ENCODE measurements around the gene FAM89B.

The FAM89B gene

DNA sequence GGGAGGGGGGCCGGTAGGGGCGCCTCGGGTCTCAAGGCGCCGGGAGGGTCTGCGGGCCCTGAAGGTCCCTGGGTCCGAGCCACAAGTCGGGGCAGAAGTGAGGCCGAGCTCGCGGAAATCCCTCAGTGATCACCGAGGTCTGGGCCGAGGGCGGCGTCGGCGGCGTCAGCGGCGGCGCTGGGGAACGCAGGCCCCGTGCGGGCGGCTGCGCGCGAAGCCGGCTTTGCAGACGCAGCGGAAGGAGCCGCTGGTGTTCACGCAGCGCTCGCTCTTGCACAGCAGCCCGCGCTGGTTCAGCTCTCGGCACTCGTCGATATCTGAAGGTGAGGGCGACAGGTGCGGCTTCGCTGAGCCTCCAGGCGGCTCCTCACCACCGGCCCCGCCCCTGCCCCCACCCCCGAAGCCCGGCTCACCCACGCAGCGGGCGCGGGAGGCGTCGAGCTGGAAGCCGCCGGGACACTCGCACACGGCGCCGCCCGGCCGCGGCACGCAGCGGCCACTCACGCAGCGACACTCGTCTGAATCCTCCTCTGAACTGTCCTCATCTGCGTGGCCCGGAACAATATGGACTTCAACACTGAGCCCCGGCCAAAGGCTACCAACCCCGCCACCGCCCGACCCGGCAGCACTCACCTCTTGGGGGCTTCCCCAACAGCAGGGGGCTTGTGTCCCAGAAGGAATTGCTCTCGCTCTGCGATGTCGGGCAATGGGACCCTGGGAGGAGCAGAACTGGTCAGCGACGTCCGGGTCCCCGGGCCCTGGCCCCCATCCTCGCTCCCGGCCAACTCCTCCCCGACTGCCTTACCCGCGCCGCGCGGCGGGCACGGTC is 33.2 kb upstream of the FAM89B start:
- DNase-seq (ENCODE audit: low spot score): no peak

DNA sequence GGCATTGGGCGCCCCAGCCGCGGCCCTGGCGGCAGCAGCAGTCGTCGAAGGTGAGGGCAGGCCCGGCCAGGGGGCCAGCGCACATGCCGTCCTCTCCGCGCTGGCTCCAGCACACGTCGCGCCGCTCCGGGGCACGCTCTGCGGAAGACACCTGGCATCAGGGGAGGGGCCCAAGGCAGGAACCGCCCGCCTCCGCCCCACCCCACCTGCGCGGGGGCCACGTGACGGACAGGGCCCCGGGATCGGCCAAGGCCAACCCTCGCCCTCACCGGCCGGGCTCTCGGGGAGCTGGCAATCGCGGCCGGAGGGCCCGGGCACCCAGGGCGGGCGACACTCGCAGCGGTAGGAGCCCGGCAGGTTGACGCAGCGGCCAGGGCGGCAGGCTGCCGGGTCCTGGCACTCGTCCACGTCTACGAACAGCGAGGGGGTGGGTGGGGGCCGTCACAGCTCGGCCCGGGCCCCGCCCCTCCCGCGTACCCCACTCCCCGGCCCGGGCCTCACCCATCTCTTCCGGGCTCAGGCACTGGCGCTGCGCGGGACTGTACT is 32.5 kb upstream of the FAM89B start:
- DNase-seq (ENCODE audit: low spot score): no peak

DNA sequence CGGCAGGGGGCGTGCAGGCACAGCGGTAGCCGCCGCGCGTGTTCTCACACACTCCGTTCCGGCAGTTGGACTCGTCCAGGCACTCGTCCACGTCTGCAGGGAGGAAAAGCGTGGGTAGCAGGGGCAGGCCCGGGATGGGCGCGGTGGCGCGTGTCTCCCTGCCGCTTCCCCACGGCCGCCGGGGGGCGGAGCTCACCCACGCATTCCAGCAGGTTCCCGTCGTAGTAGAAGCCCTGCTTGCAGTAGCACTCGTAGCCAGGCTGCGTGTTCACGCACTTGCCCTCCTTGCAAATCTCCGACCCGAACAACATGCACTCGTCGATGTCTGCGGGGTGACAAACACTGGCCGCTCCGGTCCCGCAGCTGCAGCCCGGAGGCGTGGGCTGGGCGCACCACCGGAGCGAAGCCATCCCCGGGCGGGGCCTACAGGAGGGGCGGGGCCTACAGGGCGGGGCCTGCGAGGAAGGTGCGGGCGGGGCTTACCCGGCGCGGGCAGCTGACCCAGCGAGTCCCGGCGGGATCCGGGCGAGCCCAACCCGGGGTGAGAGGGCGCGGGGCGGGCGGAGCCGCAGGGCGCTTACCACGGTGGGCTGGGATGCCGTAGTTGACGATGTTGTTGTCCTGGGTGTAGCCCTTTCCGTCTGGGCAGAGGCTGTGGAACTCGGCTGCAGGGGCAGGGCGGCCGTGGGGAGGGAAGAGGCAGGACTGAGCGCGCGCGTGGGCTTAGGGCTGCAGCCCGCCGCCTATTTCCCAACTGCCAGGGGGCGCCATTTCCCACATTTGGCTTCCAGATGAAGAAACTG is 31.8 kb upstream of the FAM89B start:
- peak; percentile 86 for DNase-seq (ENCODE audit: low spot score)

DNA sequence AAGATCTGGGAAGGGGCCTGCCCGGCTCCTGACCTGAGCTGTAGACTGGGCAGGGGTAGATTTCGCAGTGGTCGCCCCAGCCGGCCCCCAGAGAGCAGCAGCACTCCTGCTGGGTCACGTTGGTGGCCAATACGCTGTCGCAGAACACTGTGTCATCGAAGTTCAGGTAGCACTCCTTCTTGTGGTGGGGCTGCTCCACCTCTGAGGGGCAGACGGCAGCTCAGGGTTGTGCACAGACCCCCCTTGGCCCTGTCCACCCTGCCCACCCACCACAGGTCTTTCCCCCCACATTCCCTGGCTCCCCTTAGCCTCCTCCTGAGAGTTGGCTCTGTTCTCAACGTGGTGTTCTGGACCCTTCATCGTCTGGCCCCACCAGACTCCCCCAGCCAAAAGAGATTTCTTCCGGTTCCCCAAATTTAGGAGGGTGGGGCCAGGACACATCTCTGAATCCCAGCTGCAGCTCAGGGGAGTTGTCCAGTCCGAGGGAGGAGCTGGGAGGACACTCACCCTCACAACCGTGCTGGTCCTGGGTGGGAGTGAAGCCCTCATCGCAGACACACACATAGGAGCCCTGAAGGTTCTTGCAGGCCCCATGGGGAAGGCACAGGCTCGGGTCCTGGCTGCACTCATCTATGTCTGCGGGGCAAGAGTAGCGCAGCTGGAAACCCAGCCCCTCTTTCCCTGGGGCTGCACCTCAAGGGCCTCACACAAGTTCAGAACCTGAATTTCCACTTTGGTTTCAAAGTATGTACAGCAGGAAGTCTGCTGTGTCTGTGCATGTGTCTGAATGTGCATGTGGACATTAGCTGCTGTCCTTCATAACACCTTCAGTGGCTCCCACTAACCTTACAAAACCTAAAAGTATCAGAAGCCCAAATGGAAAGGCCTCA is 31.0 kb upstream of the FAM89B start:
- DNase-seq (ENCODE audit: low spot score): no peak

DNA sequence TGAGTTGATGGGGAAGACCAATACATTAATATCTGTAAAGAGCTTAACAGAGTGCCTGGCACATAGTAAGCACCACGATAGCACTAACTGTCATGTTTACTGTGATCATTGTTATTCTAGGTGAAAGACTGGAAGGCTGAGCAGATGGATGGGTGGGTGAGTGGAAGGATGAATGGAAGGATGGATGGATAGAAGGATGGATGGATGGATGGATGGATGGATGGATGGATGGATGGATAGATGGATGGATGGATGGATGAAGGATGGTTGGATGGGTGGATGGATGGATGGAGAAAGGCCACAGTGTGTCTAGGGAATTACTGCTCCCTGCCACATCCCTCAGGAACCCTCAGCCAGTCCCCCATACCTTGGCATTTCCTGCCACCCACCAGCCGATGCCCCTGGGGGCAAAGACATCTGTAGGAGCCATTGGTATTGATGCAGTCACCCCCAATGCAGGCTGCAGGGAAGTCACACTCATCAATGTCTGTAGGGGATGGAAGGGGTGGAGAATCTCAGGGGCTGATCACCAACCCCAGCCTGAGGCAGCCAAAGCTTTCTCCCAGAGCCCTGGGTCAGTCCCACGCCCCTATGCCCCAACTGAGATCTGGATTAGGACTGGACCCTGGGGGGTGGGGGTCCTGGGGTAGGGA is 29.5 kb upstream of the FAM89B start:
- no peak for DNase-seq (ENCODE audit: low spot score)

DNA sequence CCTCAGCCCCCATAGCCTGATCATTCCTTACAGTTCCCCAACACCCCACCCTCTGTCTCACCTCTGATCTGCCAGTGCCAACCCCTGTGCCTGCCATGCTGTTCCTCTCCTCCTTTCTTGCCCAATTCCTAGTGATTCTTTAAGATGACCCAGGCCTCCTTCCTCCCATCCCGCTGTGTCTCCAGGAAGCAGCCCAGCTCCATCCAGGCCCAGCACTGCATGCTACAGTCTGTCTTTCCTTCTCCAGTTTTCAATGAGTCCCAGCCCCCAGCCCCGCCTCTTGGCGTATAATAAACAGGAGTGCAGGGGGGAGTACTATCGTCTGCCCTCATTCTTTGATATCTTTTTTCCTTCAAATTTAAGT is 26.5 kb upstream of the FAM89B start:
- no peak for DNase-seq (ENCODE audit: low spot score)

DNA sequence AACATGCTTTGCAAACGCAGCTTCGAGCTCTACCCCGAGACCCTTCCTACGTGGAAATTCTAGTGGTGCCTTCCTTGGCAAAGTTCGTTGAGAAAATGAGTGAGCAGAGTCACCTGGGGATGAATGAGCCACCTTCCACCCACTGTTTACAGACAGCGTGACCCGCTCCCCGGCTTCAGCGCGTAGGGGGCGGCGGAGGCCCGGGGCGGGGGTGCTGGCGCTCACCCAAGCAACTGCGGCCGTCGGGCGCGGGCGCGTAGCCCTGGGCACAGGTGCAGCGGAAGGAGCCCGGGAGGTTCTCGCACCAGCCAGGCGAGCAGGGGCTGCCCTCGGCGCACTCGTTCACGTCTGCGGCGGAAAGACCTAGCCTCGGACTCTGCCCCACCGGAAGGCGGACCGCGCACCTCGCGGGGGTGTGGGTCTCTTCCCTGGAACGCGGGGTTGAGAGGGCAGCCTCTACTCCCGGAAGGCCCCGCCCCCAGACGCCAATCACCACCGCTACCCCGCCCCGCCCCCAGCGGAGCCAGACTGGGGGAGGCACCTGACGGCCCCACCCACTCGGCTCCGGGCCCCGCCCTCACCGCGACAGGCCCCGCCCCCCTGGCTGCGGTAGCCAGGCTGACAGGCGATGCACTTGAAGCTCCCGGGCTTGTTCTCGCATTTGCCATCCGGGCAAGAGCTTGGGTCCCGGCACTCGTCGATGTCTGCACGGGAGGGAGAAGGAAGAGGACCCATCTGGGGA is 25.9 kb upstream of the FAM89B start:
- DNase-seq (ENCODE audit: low spot score): no peak

DNA sequence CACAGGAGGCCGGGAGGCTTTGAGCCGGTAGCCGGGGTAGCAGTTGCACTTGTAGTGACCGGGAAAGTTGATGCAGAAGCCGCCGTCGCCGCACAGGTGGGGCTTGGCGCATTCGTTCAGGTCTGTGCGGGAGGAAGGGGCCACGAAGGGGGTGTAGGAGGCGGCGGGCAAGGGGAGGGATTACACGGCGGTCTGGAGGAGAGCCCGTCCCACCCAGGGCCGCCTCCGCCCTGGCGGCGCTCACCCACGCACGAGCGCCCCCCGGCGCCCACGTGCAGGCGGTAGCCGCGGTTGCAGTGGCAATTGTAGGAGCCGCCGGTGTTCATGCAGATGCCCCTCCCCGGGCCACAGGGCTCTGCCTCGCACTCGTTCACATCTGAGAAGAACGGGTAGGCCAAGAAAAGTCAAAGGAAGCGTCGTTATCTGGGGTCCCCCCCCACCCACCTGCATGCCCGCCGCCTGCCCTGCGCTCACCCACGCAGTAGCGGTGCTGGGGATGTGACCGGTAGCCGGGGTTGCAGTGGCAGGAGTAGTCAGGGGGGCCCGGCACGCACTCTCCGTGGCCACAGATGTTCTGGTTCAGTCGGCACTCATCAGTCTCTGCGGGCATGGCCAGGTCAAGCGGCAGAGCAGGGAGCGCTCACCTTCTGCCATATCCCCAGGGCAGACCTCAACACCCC is 24.8 kb upstream of the FAM89B start:
- no peak for DNase-seq (ENCODE audit: low spot score)

DNA sequence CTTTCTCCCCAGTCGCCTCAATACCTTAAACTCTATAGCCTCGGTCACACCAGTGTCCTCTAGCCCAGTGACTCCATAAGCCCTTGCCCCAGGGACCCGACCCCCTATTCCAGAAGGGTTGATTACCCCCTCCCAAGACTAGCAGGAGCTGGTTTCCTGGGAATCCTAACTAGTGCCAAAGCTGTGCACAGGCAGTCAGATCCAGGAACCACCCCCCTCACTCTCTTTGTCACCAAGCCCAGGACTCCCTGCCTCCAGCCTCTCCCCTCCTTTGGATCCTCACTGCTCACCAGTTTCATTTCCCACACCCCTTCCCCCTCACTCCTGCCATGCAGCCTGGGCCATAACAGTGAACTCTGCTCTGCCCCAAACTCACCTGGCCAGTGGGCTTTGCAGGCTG is 23.9 kb upstream of the FAM89B start:
- DNase-seq (ENCODE audit: low spot score): no peak

DNA sequence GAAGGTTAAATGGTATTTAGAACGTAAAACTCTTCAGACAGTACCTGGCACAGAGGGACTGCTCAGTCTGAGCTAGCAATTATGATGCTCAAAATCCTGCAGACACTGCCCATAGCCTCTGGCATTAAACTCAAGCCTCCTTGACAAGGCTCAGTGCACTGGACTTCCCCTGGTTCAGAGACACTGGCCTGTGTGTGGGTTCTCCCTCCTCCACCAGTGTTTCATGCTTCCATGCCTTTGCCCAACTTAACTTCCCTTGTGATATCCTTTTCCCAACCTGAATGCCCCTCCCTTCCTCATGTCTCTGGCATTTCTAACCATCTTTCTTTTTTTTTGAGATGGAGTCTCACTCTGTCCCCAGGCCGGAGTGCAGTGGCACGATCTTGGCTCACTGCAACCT is 23.2 kb upstream of the FAM89B start:
- no peak for DNase-seq (ENCODE audit: low spot score)

DNA sequence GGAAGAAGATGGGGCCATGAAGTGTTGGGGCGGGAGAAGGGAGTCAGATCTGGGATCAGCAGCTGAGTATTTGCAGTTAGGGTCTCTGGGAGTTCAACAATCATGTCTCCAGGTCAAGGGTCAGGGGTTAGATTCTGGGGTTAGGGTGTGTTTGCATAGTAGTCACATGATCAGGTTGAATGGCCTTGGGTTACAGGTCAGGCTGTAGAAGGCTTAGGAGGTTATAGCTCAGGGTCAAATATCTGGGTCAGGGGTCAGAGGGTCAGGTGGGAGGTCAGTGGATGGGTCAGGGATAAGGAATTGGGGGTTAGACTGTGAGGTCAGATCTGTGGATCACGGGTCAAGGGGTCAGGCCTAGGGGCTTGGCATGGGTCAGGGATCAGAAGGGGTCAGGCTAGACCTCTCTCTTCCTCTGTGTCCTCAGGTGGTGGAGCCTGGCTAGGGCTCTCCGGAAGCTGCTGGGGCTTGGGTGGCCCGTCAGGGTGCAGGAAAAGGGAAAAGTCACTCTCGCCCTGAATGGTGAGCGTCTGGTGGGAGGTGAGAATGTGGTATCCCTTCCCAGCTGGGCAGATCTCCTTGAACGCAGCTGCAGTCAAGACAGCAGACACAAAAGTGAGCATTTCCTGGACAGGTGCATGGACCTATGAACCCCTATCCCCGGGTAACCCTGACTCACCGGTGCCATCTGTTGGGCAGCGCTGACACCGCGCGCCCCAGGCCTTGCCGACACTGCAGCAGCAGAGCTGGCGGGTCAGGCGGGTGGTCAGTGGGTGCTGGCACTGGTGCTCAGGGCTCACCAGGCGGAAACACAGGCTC is 20.6 kb upstream of the FAM89B start:
- DNase-seq (ENCODE audit: low spot score): no peak

DNA sequence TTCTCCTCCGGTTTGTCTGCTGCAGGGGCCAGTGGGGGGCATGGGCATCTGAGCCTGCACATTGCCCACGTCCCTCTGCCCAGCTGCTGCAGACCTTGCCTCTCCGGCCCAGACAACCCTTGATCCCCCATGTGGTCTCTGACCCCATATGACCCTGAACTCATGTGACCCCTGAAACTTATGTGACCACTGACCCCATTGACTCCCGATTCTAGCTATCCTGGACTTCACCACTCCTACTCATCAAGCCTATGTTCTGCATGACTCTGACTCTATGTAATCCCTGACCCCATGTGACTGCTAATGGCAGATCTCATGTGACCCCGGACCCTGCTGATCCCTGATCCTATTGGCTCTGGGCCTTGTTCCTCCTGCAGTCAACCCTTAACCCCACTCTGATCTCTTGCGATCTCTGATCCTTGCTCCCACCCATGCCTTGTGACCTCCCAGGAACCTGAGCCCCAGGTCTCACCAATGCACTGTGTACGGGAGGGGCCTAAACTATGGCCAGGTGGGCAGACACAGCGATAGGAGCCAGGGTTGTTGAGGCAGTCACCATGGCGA is 19.9 kb upstream of the FAM89B start:
- no peak for DNase-seq (ENCODE audit: low spot score)

DNA sequence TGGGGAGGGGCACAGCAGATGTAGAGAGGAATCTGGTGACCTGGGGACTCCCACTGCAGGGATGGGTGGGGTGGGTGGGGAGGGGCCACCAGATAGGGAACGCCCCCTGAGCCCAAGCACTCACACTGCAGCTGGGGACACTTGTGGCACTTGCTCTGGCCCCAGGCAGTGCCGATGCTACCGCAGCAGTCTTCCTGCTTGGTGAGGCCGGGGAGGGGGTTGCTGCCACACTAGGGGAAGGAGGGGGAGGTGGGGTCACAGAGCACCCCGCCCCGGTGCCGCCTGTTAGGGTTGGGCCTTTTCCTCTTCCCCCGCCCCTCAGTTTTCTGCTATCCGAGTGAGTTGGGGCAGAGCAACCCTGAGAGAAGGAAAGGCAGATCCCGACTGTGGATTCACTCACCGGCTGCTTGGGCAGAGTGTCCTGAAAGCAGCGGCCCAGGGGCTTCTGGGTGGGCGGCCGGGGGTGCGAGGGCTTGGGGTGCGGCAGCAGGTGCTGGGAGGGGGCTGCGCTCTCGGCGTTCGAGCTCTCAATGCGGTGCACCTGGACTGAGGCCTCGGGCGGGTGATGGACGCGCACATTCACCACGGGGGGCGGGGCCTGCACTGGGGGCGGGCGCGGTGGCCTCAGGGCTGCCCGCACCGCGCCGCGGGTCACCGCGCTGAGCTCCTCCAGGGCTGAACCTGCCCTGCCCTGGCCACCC is 18.9 kb upstream of the FAM89B start:
- no peak for DNase-seq (ENCODE audit: low spot score)

DNA sequence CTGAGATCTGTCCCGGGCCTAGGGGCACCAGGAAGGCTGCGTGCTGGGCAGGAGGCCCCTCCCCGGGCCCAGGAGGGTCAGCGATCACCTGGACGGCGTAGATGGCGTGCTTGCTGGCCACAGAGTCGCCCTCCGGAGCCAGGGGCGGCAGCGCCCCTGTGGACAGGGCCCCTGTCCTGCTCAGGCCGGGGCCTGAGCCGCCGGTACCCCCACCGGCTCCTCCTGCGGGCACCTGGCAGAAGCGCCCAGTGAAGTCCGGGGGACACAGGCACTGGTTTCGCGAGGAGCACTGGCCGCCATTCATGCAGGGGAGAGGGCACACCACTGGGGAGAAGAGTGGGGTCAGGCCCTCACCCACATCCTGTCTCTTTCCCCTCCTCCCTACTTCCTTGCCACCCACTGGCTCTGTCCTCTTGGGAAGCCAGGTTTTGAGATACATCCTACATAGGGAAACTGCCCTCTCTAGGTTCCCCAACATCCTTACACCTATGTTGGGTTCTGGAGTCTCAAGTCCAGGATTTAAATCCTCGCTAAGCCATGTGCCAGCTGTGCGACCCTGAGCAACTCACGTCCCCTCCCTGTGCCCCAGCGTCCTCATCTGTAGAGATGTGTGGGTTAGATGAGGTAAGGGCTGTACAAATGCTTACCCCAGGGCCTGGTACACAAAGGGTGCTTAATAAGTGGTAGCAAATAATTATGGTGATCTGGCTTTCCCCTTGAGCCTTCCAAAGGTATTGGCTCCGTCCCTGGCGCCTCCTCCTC is 18.1 kb upstream of the FAM89B start:
- no peak for DNase-seq (ENCODE audit: low spot score)

DNA sequence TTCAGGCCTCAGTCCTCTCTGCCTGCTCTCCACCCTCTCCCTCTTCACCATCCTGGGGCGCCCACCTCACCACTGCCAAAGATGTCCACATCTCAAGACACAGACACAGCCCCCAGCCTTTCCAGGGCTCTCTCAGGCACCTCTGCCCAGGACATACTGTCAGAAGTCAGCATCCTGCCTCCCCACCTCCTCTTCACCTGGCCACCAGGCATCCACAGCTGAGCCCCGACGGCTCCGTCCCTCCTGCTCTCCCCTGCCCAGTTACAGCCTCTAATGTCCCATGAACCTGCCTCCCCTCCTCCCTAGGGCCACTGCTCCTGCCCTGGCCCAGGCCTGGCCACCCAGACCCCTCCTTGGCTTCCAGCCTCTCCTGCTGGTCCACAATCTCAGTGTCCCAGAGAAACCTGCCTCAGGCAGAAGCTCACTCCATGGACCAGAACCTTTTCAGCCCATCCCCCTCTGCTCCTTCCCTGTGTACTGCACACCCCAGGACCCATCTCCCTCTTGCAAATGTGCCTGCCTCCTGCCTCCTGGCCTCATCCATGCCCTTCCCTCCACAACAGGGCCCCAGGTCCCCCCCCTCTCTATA is 17.4 kb upstream of the FAM89B start:
- no peak for DNase-seq (ENCODE audit: low spot score)

DNA sequence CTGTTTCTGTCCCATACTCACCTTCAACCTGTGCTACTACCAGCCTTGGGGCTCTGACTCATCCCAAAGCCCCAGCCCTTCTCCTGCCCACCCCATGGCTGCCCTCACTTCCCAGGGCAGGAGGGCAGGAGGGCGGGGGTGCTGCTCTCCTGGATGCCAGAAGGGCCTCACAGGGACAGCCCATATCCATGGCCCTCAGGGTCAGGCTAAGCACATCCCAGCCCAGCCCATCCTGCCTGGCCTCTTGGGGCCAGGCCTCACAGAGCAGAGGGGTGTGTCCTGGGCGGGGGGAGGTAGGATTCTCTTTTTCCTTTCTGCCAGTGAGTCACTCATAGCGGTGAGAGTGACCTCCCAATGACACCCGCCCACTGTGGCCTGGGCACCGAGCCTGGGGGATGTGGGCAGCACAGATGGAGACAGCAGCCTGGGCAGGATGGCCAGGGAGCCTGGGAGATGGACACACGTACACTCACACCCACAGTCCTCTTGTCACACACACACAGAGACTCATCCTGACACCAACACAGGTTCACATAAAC is 16.6 kb upstream of the FAM89B start:
- no peak for DNase-seq (ENCODE audit: low spot score)

Data from putamen (tissue), 1 donor.